HL-60/S4 (cell line): ENCODE results near the gene AS3MT.
"Not testable (repeated sequence)": the region's sequence is repeated elsewhere in the genome, so short reads cannot be mapped to it uniquely, and the experiment has no call there.

ENCODE experiments used
- in situ Hi-C: fragments of 300-500 bp; cut with MboI; formaldehyde crosslinking; loops from 2 replicates; pipeline ENCODE4 v1.14.3; 2022; ENCODE audit warnings: low sequenced_read_pairs

Gene AS3MT

GRCh38 chr10:102917962-102918816 is 48.9 kb downstream of the AS3MT start, which contains the start of gene CNNM2:
Gene CNNM2 (plus strand): TSS chr10:102918294. CDS start chr10:102918481, 187 bp downstream.
- in situ Hi-C loops = loop anchor here (5.0 to 25.0 kb wide), 3 partner anchors 144 to 569 kb away; partner anchors contain the start of genes CALHM3, NEURL1 and RPEL1

- in situ Hi-C loops = loop anchor here (5.0 to 25.0 kb wide), 3 partner anchors 143 to 568 kb away; partner anchors contain the start of genes CALHM3, NEURL1 and RPEL1
These were observed 49.6 kb downstream of the AS3MT start for GRCh38 chr10:102918817-102919245.

GRCh38 chr10:102919246-102919959 is 50.1 kb downstream of the AS3MT start:
- in situ Hi-C loops = loop anchor here (5.0 to 25.0 kb wide), 3 partner anchors 143 to 568 kb away; partner anchors contain the start of genes CALHM3, NEURL1 and RPEL1

GRCh38 chr10:102919992-102920739 is 50.9 kb downstream of the AS3MT start:
- in situ Hi-C loops = loop anchor here (5.0 to 25.0 kb wide), 3 partner anchors 142 to 567 kb away; partner anchors contain the start of genes CALHM3, NEURL1 and RPEL1

- in situ Hi-C loops = loop anchor here (25.0 kb wide), 1 partner anchor 564 kb away; the partner anchor contains the start of genes CALHM3 and NEURL1
These were observed 54.3 kb downstream of the AS3MT start for GRCh38 chr10:102923601-102924000.

GRCh38 chr10:102926842-102927241 is 57.6 kb downstream of the AS3MT start:
- in situ Hi-C loops = no loop called here

- in situ Hi-C loops = no loop called here
These were observed 58.2 kb downstream of the AS3MT start for GRCh38 chr10:102927311-102928010.

- in situ Hi-C loops = not testable (repeated sequence)
These were observed 59.2 kb downstream of the AS3MT start for GRCh38 chr10:102928442-102928841.

- in situ Hi-C loops = no loop called here
These were observed 61.5 kb downstream of the AS3MT start for GRCh38 chr10:102930720-102931119.

- in situ Hi-C loops = no loop called here
These were observed 62.4 kb downstream of the AS3MT start for GRCh38 chr10:102931643-102932042.

GRCh38 chr10:102935505-102935904 is 66.2 kb downstream of the AS3MT start:
- in situ Hi-C loops = no loop called here

- in situ Hi-C loops = no loop called here
These were observed 66.8 kb downstream of the AS3MT start for GRCh38 chr10:102935939-102936605.

- in situ Hi-C loops = no loop called here
These were observed 72.1 kb downstream of the AS3MT start for GRCh38 chr10:102941401-102941800.

- in situ Hi-C loops = no loop called here
These were observed 76.2 kb downstream of the AS3MT start for GRCh38 chr10:102945449-102945848.

GRCh38 chr10:102945962-102946361 is 76.7 kb downstream of the AS3MT start:
- in situ Hi-C loops = no loop called here

- in situ Hi-C loops = no loop called here
These were observed 77.7 kb downstream of the AS3MT start for GRCh38 chr10:102946992-102947391.

GRCh38 chr10:102948176-102948575 is 78.9 kb downstream of the AS3MT start:
- in situ Hi-C loops = no loop called here

- in situ Hi-C loops = no loop called here
These were observed 79.5 kb downstream of the AS3MT start for GRCh38 chr10:102948786-102949185.

- in situ Hi-C loops = no loop called here
These were observed 80.6 kb downstream of the AS3MT start for GRCh38 chr10:102949916-102950315.
